Activated CD4-positive, alpha-beta T cell treated with anti-CD3 and anti-CD28 coated beads, Interleukin-2, Interleukin-6, amounts not matched to agents 100 ng/mL and 50 ng/mL, durations not matched to agents 16 hours and 8 hours (primary cell): Measurements from ENCODE around the gene RRAGC.
"Not testable (repeated sequence)": the region's sequence is repeated elsewhere in the genome, so short reads cannot be mapped to it uniquely, and the experiment has no call there.

Experiments
- DNase-seq: peaks from one replicate; pipeline ENCODE4 v3.0.0-alpha.2; 2020

Gene RRAGC

DNA sequence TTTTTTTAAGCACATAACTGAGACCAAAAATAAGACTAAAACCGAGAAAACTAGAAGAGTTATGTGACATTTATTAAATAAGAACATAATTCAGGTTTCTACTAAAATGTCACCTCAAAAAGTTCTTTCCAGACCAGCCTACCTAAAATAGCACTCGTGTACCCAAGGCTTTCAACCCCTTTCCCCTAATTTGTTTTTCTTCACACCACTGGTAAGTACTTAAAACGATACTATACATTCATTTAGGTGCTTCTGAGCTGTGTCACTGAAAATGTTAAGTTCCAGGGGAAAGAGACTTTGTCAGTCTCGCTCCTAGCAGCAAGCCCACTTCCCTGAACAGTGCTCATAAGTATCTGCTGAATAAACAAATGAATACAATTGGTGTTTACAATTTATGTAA is 6.8 kb downstream of the RRAGC start:
- peak; percentile 81 for DNase-seq

DNA sequence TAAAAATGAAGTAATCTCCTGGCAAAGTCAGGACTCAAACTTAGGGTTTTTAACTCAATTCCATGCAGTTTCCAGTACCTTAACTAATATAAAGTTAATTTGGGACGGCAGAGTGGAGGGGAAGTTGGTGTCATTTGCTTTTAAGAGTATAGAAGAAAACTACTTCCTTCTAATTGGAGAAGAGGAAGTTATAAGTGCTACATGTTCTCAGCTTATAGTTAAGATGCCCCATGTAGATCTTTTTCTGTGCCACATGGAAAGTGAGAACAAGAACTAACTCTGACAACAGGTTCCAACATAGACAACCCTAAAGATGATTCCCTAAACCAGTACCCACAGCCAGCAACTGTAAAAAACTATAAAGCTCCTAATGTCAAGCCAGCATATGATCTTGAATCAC is 11.5 kb downstream of the RRAGC start:
- DNase-seq: no peak

- DNase-seq: no peak
Observed at GRCh38 chr1:38846210-38846609, 13.4 kb downstream of the RRAGC start.

DNA sequence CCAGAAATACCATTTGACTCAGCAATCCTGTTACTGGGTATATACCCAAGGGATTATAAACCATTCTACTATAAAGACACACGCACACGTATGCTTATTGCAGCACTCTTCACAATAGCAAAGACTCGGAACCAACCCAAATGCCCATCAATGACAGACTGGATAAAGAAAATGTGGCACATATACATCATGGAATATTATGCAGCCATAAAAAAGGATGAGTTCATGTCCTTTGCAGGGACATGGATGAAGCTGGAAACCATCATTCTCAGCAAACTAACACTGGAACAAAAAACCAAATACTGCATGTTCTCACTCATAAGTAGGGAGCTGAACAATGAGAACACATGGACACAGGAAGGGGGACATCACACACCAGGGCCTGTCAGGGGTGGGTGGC is 14.5 kb downstream of the RRAGC start:
- not testable (repeated sequence) for DNase-seq

GRCh38 chr1:38840281-38840680 is 19.3 kb downstream of the RRAGC start:
- DNase-seq: no peak

DNA sequence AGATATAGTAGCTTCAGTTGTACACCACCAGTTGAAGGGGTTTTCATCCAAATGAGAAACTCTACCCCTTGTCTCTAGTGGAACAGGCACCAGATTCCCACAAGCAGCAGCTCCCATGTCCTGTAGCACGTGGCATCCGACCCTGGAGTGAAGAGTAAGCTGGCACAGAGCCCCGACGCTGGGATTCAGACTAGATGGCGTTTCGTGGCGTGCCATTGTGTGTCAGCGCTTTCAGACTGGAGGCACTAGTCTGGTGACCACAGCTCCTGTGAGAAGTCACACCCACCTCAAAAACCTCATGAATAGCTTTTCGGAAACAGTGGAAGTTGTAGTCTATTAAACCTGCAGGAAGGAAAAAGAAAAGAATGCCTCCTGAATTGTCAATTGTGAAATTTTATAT is 20.2 kb downstream of the RRAGC start:
- no peak for DNase-seq

DNA sequence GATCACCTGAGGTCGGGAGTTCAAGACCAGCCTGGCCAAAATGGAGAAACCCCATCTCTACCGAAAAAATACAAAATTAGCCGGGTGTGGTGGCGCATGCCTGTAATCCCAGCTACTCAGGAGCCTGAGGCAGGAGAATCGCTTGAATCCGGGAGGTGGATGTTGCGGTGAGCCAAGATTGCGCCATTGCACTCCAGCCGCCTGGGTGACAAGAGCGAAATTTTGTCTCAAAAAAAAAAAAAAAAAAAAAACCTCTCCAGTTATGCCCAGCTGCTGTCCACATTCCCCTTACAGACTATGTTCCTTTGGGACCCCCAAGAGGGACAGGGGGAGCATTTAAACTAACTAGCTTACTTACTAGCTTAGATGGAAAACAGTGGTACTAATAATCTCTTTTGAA is 23.3 kb downstream of the RRAGC start:
- not testable (repeated sequence) for DNase-seq

DNA sequence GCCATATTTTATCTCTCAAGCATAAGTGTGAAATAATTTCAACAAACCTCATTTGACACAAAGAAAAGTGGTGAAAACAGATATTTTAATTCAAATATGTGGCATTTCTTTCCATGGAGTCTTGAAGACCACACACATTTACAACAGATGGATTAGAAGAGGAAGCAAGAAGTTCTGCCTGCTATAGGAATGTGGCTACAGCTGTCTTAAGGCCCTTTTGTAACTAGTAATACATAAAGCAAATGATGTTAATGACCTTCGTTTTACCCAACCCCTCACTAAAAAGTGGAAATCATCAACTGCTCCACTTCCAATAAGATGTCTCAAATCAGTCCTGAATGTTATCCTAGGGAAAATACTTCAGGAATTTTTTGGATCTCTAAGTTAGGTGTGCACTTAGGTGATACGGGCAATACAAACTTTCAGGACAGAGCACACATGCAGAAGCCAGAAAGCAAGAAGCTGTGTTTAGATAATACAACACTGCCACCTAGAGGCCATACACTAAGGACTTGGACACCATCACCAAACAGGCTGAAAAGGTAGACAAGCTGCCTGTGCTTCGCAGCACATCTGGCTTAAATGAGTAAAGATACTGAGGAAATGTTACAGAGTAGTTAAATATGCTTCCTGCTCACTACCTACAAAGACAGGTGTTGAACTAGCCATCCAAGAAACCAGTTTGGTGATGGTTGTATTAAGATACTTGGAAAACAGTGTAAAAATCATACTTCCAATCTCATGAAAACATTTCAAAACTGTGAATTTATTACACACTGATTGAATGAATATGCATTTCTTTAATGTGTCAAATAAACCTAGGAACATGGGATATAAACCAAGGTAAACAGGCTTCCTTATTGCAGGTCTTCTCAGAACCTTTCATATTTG is 24.4 kb downstream of the RRAGC start:
- DNase-seq: peak; percentile 81

DNA sequence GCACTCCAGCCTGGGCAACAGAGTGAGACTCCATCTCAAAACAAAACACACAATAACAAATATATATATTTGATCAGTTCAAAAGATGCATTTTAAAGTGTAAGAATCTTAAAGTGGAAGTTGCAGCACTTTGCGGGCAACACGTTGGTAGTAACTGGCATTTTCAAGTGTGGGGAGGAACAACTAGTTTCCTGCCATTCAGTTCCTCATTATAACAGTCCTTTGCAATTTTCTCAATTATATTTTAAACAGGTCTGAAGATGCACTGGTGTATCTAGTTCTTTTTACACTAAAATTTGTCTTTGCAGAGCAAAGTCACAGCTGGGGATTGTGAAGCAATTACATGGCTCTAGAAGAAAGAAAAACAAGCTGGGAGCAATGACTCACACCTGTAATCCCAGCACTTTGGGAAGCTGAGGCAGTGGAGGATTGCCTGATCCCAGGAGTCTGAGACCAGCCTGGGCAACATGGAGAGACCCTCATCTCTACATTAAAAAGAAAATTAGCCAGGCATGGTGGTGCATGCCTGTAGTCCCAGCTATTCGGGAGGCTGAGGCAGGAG is 25.3 kb downstream of the RRAGC start:
- no peak for DNase-seq

DNA sequence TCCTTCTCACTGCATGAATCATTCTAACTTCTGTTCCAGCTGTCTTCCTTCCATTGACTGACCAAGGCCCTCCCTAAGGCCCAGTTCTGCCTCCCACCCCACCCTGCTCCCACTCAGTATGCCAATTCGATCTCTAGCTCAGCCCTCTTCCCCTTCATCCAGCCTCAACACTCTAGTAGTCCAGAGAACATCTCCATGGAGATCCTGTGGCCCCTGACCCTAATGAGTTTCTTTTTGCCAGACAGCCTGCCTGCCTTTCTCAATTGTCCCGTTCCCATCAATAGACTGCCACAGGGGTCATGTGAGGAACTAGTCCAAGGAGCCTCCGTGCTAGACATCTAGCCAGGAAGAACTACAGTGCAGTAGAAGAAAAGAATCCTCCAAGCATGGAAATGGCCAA is 26.4 kb downstream of the RRAGC start:
- no peak for DNase-seq

- DNase-seq: no peak
Observed at GRCh38 chr1:38832370-38832734, 27.2 kb downstream of the RRAGC start.

DNA sequence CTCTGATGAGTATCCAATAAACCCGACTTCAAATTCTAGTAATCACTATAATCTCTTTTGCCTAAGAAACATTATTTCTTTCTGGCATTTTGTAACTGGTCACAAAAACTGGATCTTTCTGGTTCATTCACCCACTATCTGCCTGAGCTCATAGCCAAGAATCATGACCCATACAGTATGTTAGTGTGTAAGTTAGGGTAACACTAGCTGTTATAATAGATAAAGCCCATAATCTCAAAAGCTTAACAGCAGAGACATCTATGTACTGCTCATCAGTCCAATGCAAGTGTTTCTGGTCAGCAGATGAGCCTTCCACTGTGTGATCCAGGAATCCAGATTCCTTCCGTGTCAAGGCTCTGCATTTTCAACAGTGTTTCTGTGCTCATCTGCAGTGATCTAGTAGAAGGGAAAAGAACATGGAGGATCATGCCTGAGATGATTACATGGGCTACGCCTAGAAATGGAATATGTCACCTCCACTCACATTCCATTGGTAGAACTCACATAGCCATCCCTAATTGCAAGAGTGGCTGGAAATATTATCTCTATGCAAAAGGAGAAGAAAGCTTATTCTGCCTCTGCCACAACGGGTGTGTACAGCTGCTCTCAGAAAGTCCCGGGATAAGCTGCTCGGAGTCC is 27.7 kb downstream of the RRAGC start:
- no peak for DNase-seq

DNA sequence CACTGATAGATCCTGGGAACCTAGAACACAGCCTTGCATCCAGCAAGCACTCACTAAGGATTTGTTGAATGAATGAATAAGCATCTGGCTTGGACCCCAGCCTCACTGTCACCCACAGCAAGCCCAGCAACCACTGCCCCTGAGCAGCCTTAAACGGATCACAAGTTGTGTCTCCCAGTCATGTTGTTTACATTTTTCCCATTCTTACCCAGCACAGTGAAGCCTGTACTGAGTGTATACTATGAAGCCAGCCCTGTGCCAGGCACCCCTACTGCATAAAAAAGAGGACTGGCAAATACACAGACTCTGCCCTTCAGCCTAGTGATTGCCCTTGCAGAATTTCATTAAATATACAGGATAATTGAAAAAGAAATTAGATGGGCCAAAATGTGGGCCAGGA is 30.2 kb downstream of the RRAGC start:
- no peak for DNase-seq

GRCh38 chr1:38827318-38827717 is 32.3 kb downstream of the RRAGC start:
- DNase-seq: no peak

- no peak for DNase-seq
Observed at GRCh38 chr1:38826886-38827285, 32.7 kb downstream of the RRAGC start.

DNA sequence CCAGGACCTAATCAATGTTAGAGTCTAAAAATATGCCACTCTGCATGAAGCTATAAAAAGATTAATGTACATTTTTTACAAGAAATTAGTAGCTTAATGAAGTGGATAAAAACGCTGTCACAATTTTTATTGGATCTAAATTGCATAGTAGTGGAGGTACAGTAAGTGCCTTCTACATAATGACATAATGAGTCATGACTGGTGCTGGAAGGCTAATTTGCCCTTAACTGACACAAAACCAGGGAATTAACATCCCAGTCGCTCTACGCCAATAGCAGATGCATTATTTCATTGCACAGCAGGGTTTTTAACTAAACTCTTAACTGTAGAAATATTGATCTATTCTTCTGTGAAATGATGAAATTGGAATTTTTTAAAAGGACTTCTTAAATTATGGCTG is 33.3 kb downstream of the RRAGC start:
- no peak for DNase-seq

DNA sequence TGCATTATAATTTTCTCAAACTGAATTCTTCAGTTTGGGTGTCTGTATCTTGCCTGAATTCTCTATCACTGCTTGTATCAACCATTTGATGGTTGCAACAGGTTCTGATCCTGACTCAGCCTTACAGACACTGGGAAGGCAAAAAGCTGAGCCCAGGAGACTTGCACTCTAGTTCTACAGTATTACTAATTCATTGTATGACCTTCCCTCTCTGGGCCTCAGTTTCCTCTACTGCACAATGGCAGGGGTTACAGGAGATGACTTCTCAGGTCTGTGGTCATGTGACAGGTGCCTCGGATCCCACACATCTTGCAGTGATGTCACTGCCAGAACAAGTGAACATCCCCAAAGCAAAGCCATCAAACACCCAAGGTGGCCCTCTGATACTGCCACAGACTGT is 38.7 kb downstream of the RRAGC start:
- DNase-seq: no peak

- no peak for DNase-seq
Observed at GRCh38 chr1:38819516-38819915, 40.1 kb downstream of the RRAGC start.

GRCh38 chr1:38819040-38819439 is 40.5 kb downstream of the RRAGC start:
- DNase-seq: no peak

GRCh38 chr1:38818175-38818976 is 41.2 kb downstream of the RRAGC start:
- DNase-seq: peak; percentile 49

DNA sequence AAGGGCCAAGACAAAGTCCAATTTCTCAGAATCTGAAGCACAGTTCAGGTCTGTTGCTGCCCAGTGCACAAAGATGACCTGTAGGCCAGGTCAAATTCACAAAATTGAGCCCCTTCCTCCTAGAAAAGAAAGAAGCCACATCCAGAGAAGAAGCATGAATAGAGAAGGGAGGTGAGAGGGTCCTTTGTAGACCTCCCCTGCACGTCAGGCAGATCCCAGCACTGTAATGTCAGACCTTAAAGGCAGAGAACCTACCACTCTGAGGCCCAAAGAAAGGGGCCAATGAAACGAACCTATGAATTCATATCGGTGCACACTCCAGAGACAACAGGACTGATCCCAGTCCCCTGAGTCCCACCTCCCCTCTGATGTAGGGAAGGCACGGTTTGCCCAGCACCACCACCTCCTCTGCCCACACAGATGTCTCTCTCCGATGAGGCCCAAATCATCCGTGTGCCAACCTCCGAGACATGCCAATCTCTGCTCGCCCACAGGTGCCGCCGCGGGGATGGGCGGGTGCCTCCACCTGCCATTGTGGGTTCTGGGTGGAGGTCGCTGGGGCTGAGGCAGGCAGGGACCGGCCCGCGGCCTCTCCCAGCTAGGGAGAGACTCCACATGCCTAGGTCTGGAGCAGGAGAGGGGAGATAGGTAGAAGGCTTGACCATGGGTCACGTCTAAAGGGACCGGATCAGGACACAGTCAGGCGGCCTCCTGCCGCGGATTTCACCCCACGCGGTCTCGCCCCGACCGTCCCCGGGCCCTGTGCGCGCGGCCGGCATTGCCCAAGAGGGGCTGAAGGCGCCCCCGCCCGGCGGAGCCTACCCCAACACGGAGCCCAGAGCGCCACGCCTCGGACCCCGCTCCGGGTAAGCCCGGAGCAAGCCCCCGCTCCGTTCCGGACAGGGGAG is 42.1 kb downstream of the RRAGC start:
- DNase-seq: no peak

DNA sequence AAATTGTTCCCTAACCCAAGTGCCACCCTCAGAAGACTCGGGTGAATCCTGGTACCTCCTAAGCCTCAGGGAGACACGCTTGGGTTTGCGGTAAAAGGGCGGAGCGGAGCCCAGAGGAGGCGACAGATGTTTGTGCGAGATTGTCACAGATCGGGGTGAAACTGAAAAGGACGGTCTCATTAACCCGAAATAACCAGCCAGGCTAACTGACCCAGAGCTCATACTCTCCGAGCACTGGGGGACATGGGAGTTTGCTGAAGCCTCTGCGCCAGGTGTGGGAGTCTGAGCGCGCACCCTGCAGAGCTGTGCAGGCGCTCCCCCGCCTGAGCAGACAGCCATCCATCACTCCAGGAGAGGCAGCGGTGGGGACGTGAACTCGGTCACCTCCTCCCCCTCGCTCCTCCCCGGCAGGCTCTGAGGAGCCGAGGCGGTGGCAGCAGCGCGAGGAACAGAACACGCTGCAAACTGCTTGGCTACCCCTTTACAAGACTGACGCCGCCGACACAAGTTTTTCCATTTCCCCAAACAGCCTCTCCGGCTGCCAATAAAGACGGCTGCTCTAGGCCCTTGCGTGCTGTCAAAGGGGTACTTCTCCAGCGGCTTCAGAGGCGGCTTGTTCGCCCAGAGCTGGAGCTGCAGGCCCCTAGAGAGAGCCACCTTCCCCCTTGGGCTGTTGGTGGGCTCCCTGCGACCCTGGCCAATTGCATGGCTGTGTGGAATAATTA is 43.5 kb downstream of the RRAGC start:
- DNase-seq: peak; percentile 9
